ENCODE measurements around the gene BTBD8.

Gene BTBD8

DNA sequence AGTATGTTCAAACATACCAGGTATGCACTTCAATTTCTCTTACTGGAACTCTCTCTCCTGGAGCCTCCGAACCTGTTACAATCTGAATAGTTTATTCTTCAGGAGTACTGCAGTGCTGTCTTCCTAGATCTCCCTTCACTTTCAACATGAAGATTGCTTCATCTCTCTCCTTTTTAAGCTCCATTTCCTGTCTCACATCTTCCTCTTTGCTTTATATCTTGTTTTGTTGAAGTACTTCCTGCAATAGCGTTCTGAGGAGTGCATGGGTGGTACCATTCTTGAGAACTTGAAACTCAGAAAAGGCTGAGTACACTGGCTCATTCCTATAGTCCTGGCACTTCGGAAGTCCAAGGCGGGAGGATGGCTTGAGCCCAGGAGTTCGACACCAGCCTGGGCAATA, 121.8 kb downstream of the BTBD8 start:
- DNase-seq: no peak

DNA sequence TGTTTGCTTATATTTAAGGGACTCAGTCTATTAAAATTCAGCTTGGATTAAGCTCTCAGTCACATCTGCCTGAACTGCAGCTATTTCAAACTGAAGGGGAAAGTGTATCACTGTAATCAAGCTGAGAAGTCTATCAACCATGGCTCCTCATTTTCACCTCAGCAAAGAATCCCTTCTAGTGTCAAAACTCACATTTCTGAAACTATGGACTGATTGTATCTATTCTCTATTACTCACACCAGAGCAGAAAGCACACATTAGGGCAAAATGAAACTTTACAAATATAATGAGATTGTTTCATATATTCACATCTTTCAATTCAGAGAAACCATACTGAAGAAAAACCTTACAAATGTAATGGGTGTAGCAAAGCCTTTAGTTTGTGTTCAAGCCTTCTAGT, 123.0 kb downstream of the BTBD8 start:
- DNase-seq: no peak

GRCh38 chr1:92210701-92211100, 130.6 kb downstream of the BTBD8 start:
- no peak for DNase-seq

GRCh38 chr1:92211166-92211565, 131.0 kb downstream of the BTBD8 start:
- DNase-seq: no peak

- no peak for DNase-seq
Observed at GRCh38 chr1:92217721-92218120, 137.6 kb downstream of the BTBD8 start, which contains the start of gene C1orf146. Gene C1orf146, plus strand, starts transcription at chr1:92217915. Its CDS starts 13,506 bp downstream, at chr1:92231421.

DNA sequence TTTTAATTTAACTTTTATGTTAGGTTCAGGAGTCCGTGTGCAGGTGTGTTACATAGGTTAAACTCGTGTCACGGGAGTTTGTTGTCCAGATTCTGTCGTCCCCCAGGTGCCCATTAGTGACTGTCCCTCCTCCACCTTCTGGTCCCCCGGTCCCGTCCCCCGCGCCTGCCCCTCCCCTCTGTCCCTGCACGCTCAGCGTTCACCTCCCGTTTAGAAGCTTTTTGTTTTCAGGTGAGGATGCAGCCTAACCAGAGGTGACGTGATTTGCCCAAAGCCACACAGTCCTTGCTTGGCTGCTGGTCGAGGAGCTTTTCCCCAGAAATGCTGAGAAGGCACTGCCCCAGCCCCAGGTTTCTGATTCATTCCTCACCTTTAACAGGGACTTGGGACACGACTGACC, 138.4 kb downstream of the BTBD8 start:
- no peak for DNase-seq

GRCh38 chr1:92219028-92219427, 138.9 kb downstream of the BTBD8 start:
- no peak for DNase-seq

- DNase-seq: no peak
Observed at GRCh38 chr1:92228401-92228800, 148.3 kb downstream of the BTBD8 start.

GRCh38 chr1:92230736-92231135, 150.6 kb downstream of the BTBD8 start:
- no peak for DNase-seq
